ENCODE data around the gene CSRNP3. TPM values are rescaled to one million over a fixed set of nuclear protein-coding genes. Genes with fewer than 3 reads are reported as not detected.

Gene CSRNP3
- total and polyA plus RNA-seq, 12 donors, result 1.3 to 20.1 (median 4.9) TPM

DNA sequence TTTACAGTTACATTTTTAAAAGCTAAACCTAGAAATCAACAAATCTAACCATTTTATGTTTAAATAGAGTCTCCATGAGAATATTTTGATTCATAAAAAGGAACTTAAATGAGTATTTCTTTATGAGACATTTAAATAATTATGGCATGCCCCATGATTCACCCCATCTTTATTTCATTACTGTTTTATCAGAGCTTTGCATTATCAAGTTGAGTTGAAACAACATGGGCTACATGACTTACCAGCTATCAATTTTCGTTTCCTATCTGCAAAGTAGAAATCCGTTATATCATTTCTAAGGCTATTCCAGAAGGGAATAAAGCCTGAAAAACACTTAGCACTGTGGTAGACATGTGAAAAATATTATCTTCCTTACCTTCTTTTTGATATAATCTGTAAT lies 163.1 kb downstream of the CSRNP3 start:
- intact Hi-C loops (cut with DNase I), result no loop called here
- H3K4me3 ChIP-seq, result no peak overlapping the region
- H3K4me1 ChIP-seq (replicated peaks in 1 of 2), result no peaks in the 10 kb centered on the region
- no peak for DNase-seq
- no peak for TF ChIP-seq POLR2A (IDR thresholded peaks at IDR 0.05)
- TF ChIP-seq CTCF (IDR thresholded peaks at IDR 0.05), result no peak
- H3K27ac ChIP-seq, result no peak overlapping the region
- no peaks in the 10 kb centered on the region for H3K27me3 ChIP-seq
- 78 to 89% (median 83%) methylated on average over 2 of the region's 2 CpGs for WGBS, 4 donors
- no peaks in the 10 kb centered on the region for H3K9me3 ChIP-seq (replicated peaks in 1 of 3)
- H3K36me3 ChIP-seq (replicated peaks in 1 of 2), result no peaks in the 10 kb centered on the region

- Histone ChIP-seq H3K36me3 (replicated peaks in 1 of 2) (no peaks in the 10 kb centered on the region), H3K9me3 (replicated peaks in 1 of 3) (no peaks in the 10 kb centered on the region), H3K4me1 (replicated peaks in 1 of 2) (no peaks in the 10 kb centered on the region), H3K4me3 (no peak overlapping the region), H3K27me3 (no peaks in the 10 kb centered on the region), H3K27ac (no peak overlapping the region)
- TF ChIP-seq POLR2A (IDR thresholded peaks at IDR 0.05) (no peak), CTCF (IDR thresholded peaks at IDR 0.05) (no peak)
- WGBS, 4 donors, result 85 to 90% (median 87%) methylated on average over 3 of the region's 3 CpGs
- DNase-seq, result no peak
- intact Hi-C loops (cut with DNase I), result no loop called here
Observed at GRCh38 chr2:165633431-165633830, 163.9 kb downstream of the CSRNP3 start.

DNA sequence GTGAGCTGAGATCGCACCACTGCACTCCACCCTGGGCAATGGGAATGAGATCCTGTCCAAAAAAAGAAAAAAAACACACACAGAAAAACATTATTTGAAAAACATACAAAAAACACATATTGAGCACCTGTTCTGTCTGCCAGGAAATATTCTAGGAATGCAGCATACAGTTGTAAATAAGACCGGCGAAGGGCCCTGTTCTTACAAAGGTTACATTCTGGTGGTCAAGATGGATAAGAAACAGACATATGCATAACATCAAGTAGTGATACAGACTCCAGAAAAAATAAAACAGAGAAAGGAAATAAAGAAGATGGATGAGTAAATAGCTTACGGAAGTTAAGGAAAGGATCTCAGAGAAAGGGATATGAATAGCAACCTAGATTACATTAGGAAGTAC lies 164.8 kb downstream of the CSRNP3 start:
- TF ChIP-seq POLR2A (IDR thresholded peaks at IDR 0.05) (no peak), CTCF (IDR thresholded peaks at IDR 0.05) (no peak)
- H3K27ac ChIP-seq, result no peak overlapping the region
- no peak for DNase-seq
- intact Hi-C loops (cut with DNase I), result no loop called here
- no peaks in the 10 kb centered on the region for H3K27me3 ChIP-seq
- H3K4me3 ChIP-seq, result no peak overlapping the region
- H3K4me1 ChIP-seq (replicated peaks in 1 of 2), result no peaks in the 10 kb centered on the region
- 76 to 90% (median 78%) methylated on average over 4 of the region's 4 CpGs for WGBS, 4 donors
- no peaks in the 10 kb centered on the region for H3K36me3 ChIP-seq (replicated peaks in 1 of 2)
- H3K9me3 ChIP-seq (replicated peaks in 1 of 3), result no peaks in the 10 kb centered on the region

DNA sequence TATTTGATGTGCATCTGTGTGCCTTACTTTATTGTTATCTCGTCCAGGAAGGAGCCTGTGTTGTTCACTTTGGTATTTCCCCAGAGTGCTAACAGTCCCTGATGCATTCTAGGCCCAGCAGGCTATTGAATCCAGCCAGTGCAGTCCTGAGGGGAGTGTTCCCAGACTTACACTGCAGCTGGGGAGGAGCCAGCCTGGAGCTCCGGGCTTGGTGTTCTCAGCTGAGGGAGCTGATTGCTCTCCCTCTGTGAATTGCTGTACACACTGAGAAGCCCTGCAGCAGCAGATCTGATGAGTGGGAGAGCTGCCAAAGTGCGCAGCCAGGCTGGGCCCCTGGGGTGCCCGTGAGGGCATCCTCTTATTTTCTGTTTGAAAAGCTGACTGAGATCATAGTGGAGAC lies 165.4 kb downstream of the CSRNP3 start:
- Histone ChIP-seq H3K27ac (no peak overlapping the region), H3K4me3 (no peak overlapping the region)

More for the DNA sequence above, 165.4 kb downstream of the CSRNP3 start:
- TF ChIP-seq CTCF (IDR thresholded peaks at IDR 0.05) (no peak), POLR2A (IDR thresholded peaks at IDR 0.05) (no peak)
- intact Hi-C loops (cut with DNase I), result no loop called here
- Histone ChIP-seq H3K27me3 (no peaks in the 10 kb centered on the region), H3K9me3 (replicated peaks in 1 of 3) (no peaks in the 10 kb centered on the region), H3K36me3 (replicated peaks in 1 of 2) (no peaks in the 10 kb centered on the region), H3K4me1 (replicated peaks in 1 of 2) (no peaks in the 10 kb centered on the region)
- WGBS, 4 donors, result 54 to 74% (median 70%) methylated on average over 3 to 4 of the region's 4 CpGs
- DNase-seq, result peak in 5 of 7 donors; percentile 14 to 76 (median 20)
